IPS DF 6.9 (cell line): ENCODE measurements around the gene FAM168A.

Experiments used
- DNase-seq: peaks from one replicate; pipeline ENCODE4 v3.0.0-alpha.2; 2013; ENCODE audit warnings: low read depth, low spot score
- H3K27ac ChIP-seq: one replicate; pipeline ENCODE4 v1.5.1; 2013; ENCODE audit warnings: low read length, control low read depth
- H3K27me3 ChIP-seq: 2 replicates; pipeline ENCODE4 v1.6.1; 2013; ENCODE audit warnings: mild to moderate bottlenecking, low read length; ENCODE audit not compliant: control insufficient read depth, insufficient read depth
- H3K36me3 ChIP-seq: 2 replicates; pipeline ENCODE4 v1.6.1; 2013; ENCODE audit warnings: low read length; ENCODE audit not compliant: control insufficient read depth, insufficient read depth
- H3K4me1 ChIP-seq: 2 replicates; pipeline ENCODE4 v1.6.1; 2013; ENCODE audit warnings: low read length; ENCODE audit not compliant: control insufficient read depth, insufficient read depth
- H3K4me3 ChIP-seq: 2 replicates; pipeline ENCODE4 v1.5.1; 2013; ENCODE audit warnings: mild to moderate bottlenecking, low read length
- H3K9me3 ChIP-seq: 2 replicates; pipeline ENCODE4 v1.6.1; 2013; ENCODE audit warnings: low read length, inconsistent platforms; ENCODE audit not compliant: control insufficient read depth, insufficient read depth
- WGBS: extraction: QIAGEN DNeasy Blood & Tissue Kit; methylation state at CpG from one replicate; pipeline ENCODE4 v1.1.7; 2013; ENCODE audit warnings: mixed read lengths, missing lambda C conversion rate; ENCODE audit not compliant: insufficient read length, insufficient coverage; 5-methylcytosine and 5-hydroxymethylcytosine counted together

FAM168A gene

DNA sequence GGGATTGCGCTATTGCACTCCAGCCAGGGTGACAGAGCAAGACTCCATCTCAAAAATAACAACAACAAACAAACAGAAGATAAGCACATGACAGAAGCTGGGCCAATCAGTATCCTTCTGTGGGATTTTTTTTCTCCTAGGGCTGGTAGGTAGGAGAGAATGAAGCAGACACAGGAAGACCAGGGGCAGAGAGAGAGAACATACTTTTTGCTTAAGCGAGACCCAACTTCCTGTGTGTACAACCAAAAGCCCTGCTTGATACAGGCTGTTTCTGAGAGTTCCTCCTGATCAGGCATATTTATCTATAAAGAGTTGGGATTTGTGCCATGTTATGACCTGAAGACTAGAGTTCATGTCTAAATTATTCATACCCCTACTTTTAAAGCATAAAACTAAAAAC is 36.1 kb upstream of the FAM168A start:
- H3K4me1 ChIP-seq: no peaks in the 10 kb centered on the region
- no peaks in the 10 kb centered on the region for H3K36me3 ChIP-seq
- no peak overlapping the region for H3K27ac ChIP-seq
- peaks cover 2% of the 10 kb centered on the region; the same call in 1 of the 2 replicates for H3K27me3 ChIP-seq
- DNase-seq: no peak
- H3K4me3 ChIP-seq: no peak overlapping the region
- WGBS: no CpG with 5 or more reads among the region's 2 CpGs
- no peaks in the 10 kb centered on the region for H3K9me3 ChIP-seq

DNA sequence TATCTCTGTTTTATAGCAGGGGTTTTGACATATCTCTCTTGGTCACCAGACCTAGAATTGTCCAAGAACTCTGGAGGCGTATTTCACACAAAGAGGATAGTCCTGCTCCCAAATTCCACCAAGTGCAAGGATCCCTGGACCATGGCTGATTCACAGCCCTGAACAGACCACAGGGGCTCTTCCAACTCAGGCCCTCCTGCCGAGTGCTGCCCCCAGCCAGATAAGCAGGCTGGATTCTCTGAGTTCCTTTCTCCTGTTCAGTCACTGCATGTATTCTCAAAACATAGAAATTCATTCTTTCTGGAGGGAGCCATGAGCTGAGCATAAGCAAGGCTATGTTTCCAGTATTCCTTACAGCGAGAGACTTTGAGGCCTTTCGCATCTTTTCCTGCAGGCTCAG is 35.1 kb upstream of the FAM168A start:
- peaks cover 2% of the 10 kb centered on the region; the same call in 1 of the 2 replicates for H3K27me3 ChIP-seq
- no peaks in the 10 kb centered on the region; the same call in 1 of the 2 replicates for H3K4me1 ChIP-seq
- no CpG with 5 or more reads among the region's 4 CpGs for WGBS
- H3K9me3 ChIP-seq: no peaks in the 10 kb centered on the region
- H3K4me3 ChIP-seq: no peak overlapping the region
- H3K27ac ChIP-seq: no peak overlapping the region
- no peaks in the 10 kb centered on the region for H3K36me3 ChIP-seq
- no peak for DNase-seq

DNA sequence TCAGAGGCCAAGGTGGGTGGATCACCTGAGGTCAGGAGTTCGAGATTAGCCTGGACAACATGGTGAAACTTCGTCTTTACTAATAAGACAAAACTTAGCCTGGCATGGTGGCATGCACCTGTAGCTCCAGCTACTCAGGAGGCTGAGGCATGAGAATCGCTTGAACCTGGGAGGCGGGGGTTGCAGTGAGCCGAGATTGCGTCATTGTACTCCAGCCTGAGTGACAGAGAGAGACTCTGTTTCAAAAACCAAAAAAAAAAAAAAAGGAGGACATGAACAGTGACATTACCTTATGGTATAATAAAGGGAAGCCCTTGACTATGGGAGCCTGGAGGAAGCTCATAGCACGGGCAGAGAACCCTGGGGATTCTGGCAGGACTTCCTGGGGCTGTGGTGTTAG is 32.0 kb upstream of the FAM168A start:
- H3K9me3 ChIP-seq: no peaks in the 10 kb centered on the region
- no peaks in the 10 kb centered on the region; the same call in 1 of the 2 replicates for H3K4me1 ChIP-seq
- no peak overlapping the region for H3K27ac ChIP-seq
- DNase-seq: no peak
- no peaks in the 10 kb centered on the region for H3K36me3 ChIP-seq
- H3K27me3 ChIP-seq: peaks cover 2% of the 10 kb centered on the region; the same call in 1 of the 2 replicates
- no CpG with 5 or more reads among the region's 7 CpGs for WGBS
- no peak overlapping the region for H3K4me3 ChIP-seq

DNA sequence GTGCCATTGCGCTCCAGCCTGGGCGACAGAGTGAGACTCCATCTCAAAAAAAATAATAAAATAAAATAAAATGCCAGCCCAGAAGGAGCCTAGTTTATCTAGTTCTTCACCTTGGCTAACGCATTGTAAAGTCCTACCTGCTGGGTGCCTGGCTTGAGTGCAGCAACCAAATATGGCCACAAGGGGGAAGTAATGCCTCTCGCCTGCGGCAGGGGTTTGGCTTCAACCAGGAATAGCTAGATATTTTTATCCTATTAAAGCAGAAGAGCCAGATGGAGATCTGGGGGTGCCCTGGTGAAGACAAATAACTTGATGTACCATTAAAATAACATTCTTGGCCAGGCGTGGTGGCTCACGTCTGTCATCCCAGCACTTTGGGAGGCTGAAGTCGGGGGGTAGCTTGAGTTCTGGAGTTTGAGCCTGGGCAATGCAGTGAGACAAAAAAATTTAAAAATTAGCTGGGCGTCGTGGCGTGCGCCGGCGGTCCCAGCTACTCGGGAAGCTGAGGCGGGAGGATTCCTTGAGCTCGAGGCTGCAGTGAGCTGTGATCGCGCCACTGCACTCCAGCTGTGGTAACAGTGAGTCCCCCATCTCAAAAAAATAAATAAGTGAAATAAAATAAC is 27.9 kb upstream of the FAM168A start:
- peak; percentile 57 for DNase-seq
- Histone ChIP-seq H3K4me1 (no peaks in the 10 kb centered on the region; the same call in 1 of the 2 replicates), H3K27ac (no peak overlapping the region), H3K4me3 (no peak overlapping the region), H3K9me3 (no peaks in the 10 kb centered on the region), H3K36me3 (no peaks in the 10 kb centered on the region), H3K27me3 (peaks cover 2% of the 10 kb centered on the region; the same call in 1 of the 2 replicates)
- no CpG with 5 or more reads among the region's 19 CpGs for WGBS

DNA sequence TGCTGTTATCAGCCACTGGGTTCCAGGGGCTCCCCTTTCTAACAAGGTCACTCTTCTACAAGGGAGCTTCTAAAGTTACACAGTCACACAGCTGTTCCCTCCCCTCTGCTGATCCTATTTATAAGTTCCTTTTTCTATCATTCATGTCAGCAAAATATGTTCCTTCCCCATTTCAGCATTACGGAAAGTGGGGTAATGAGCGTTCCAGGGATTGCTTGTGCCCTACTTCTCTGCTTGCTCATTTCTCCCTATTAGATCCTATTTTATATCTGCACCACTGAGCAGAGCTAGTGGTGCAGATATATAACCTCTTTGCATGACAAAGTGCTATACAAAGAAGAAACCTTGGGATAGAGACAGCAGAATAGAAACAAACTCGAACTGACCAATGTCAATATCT is 25.8 kb upstream of the FAM168A start:
- H3K27me3 ChIP-seq: no peaks in the 10 kb centered on the region; the same call in 1 of the 2 replicates

DNA sequence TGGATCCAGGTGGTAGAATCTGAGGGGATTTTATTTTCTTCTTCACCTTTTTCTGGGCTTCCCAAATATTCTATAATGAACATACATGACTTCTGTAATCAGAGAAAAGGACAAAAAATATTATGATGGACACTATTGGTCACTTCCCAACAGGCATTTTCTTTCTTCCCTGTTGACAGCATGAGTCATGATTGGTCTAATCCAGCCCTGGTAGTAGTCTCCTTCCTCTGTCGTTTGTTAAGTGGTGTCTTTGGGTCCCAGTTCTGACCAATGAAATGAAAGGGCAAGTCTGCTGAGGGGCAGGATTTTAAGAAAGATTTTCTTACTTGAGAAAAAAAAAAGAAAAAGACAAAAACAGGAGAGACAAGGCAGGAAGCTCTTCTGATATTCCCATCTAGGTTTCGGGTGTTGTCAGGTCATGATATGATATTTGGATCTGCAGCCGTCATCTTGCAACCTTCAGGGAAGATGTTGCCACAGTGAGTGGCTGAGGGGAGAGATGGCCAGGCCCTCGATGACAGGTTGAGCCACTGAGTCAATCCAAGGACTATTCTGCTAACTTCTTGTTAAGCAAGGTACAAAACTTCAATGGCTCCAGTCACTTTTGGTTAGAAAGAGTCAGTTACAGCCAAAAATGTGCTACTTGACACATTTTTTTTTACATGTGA is 25.1 kb upstream of the FAM168A start:
- Histone ChIP-seq H3K27me3 (no peaks in the 10 kb centered on the region; the same call in 1 of the 2 replicates), H3K9me3 (no peaks in the 10 kb centered on the region), H3K36me3 (no peaks in the 10 kb centered on the region), H3K27ac (no peak overlapping the region), H3K4me1 (no peaks in the 10 kb centered on the region), H3K4me3 (no peak overlapping the region)
- WGBS: no CpG with 5 or more reads among the region's 4 CpGs
- no peak for DNase-seq

More for the DNA sequence above, 25.8 kb upstream of the FAM168A start:
- no peaks in the 10 kb centered on the region; the same call in 1 of the 2 replicates for H3K4me1 ChIP-seq
- WGBS: no CpG with 5 or more reads among the region's 3 CpGs
- no peak overlapping the region for H3K27ac ChIP-seq
- no peaks in the 10 kb centered on the region for H3K9me3 ChIP-seq
- H3K36me3 ChIP-seq: no peaks in the 10 kb centered on the region
- no peak overlapping the region for H3K4me3 ChIP-seq
- DNase-seq: no peak

DNA sequence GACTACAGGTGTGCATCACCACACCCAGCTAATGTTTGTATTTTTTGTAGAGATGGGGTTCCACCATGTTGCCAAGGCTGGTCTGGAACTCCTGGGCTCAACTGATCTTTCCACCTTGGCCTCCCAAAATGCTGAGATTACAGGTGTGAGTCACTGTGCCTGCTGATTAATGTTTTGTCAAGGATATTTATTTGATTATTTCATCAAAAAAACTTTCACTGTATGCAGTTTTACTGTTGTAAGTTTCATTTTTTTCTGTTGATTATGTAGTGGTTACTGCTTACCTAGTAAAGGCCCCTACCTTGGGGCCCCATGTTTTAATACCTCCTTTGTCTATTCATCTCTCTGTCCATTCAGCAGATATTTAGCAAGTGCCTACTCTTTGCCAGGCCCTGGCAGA is 16.7 kb upstream of the FAM168A start:
- Histone ChIP-seq H3K36me3 (no peaks in the 10 kb centered on the region), H3K4me1 (no peaks in the 10 kb centered on the region), H3K27ac (no peak overlapping the region), H3K27me3 (no peaks in the 10 kb centered on the region), H3K4me3 (no peak overlapping the region), H3K9me3 (no peaks in the 10 kb centered on the region)
- no peak for DNase-seq

DNA sequence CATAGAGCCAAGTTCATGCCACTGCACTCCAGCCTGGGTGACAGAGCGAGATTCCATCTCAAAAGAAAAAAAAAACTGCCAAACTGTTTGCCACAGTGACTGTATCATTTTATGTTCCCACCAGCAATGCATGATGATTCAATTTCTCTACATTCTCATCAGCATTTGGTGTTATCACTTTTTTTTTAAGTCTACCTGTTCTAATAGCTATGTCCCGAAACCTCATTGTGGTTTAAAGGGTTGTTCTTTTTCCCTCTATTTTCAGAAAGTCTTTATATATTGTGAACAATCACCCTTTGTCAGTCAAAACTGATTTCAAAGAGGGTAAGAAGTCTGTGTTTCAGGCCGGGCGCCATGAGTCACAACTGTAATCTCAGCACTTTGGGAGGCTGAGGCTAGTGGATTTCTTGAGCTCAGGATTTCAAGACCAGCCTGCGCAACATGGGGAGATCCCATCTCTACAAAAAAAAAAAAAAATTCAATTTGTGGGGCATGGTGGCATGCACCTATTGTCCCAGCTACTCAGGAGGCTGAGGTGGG is 14.8 kb upstream of the FAM168A start:
- no peak for DNase-seq
- Histone ChIP-seq H3K4me1 (no peaks in the 10 kb centered on the region), H3K36me3 (no peaks in the 10 kb centered on the region), H3K27ac (no peak overlapping the region), H3K27me3 (no peaks in the 10 kb centered on the region), H3K4me3 (no peak overlapping the region), H3K9me3 (no peaks in the 10 kb centered on the region)
- no CpG with 5 or more reads among the region's 5 CpGs for WGBS

DNA sequence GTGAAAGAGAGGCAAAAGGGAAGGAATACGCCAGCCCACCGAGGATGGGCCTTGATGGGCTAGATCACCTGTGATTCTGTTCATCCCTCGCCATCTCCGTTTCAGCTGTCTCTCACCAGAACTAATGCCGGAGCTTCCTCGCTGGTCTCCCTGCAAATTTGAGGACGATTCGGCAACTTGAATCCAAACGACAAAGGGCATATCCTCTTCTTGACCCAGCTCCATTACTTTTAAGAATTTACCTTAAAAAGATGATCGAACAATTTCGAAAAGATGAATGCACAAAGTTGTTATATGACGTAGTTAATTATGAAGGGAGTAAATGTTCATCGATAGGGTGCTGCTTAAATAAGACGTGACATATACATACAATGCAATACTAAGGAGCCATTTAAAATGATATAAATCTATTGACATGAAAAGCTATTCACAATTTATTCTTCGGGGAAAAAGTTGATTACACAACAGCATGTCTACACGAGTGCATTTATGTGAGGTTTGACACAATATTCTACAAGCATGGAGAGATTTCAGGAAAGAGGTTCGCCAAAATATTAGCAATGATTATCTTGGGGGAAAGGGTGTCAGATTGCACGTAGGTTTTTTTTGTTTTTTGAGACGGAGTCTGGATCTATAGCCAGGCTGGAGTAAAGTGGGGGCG is 937 bp upstream of the FAM168A start:
- WGBS: 100% methylated on average over 4 of the region's 20 CpGs
- no peaks in the 10 kb centered on the region for H3K36me3 ChIP-seq
- H3K4me1 ChIP-seq: peaks cover 8% of the 10 kb centered on the region; the same call in 1 of the 2 replicates
- H3K9me3 ChIP-seq: no peaks in the 10 kb centered on the region
- peak overlapping the region; percentile 38; the same call in 1 of the 2 replicates for H3K4me3 ChIP-seq
- H3K27ac ChIP-seq: no peak overlapping the region
- DNase-seq: no peak
- H3K27me3 ChIP-seq: no peaks in the 10 kb centered on the region

DNA sequence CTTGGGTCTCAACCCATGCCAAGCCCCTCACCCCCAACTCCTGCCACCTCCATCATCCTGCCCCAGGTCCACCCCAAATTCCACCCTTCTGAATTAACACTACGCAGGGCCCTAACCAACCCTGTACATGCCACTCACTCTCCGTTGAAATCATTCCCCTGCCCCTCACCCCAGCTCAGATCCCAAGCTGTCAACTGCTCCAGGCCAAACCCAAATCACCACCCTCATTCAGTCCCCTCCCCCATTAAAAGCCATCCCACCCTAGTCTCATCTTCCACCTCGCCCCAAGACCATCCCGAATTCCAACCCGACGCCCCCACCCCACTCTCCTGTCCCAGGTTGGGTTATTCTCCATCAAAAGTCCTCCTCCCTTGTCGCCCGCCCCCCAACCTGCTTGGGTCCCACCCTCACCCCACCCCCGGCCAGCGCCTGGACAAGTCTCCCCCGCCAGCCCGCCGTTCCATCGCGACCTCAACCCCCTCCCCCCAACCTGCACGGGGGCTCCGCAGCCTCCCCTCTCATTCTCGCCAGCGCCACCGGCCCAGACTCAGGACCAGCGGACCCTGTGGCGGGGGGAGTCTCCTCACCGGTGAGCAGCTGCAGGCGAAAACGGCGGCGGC is 466 bp downstream of the FAM168A start:
- no CpG with 5 or more reads among the region's 27 CpGs for WGBS
- Histone ChIP-seq H3K4me1 (peaks cover 8% of the 10 kb centered on the region; the same call in 1 of the 2 replicates), H3K36me3 (no peaks in the 10 kb centered on the region), H3K9me3 (no peaks in the 10 kb centered on the region), H3K27ac (no peak overlapping the region), H3K4me3 (peak overlapping the region; percentile 90; the same call in 1 of the 2 replicates), H3K27me3 (no peaks in the 10 kb centered on the region)
- no peak for DNase-seq
